Nephron (organoid): ENCODE results near the gene ARMC8.

Experiments
- H3K27ac Mint-ChIP-seq, 3 experiments: 2 replicates each; pipeline ENCODE4 v1.8.0; 2020; ENCODE audit warnings: mixed read lengths in 3 of 3, mild to moderate bottlenecking in 2 of 3, moderate library complexity in 1 of 3
- H3K27me3 Mint-ChIP-seq: 2 replicates; pipeline ENCODE4 v1.8.0; 2021; ENCODE audit warnings: low read depth, mild to moderate bottlenecking, moderate library complexity, mixed read lengths
- H3K36me3 Mint-ChIP-seq: 2 replicates; pipeline ENCODE4 v1.8.0; 2020; ENCODE audit warnings: low read depth, mixed read lengths
- H3K4me1 Mint-ChIP-seq: 2 replicates; pipeline ENCODE4 v1.8.0; 2020; ENCODE audit warnings: mixed read lengths
- H3K4me3 Mint-ChIP-seq, 3 experiments: 2 replicates each; pipeline ENCODE4 v1.8.0; 2020; ENCODE audit warnings: mild to moderate bottlenecking in 3 of 3, mixed read lengths in 3 of 3, moderate library complexity in 2 of 3
- H3K9me3 Mint-ChIP-seq: 2 replicates; pipeline ENCODE4 v1.8.0; 2020; ENCODE audit warnings: mixed read lengths
- CTCF ChIP-seq, 3 experiments: fragments of 200-600 bp; sonication (generic); IDR thresholded peaks; one replicate each; pipeline ENCODE4 v1.5.0; 2021; ENCODE audit warnings: antibody characterized with exemption in 3 of 3; ENCODE audit not compliant: unreplicated experiment in 3 of 3

ARMC8 gene

GRCh38 chr3:138222942-138223287 lies 35.8 kb downstream of the ARMC8 start:
- Mint-ChIP-seq H3K27ac (no peak overlapping the region), H3K27me3 (no peaks in the 10 kb centered on the region), H3K4me3 (no peak overlapping the region), H3K36me3 (peaks cover 49% of the 10 kb centered on the region), H3K4me1 (no peaks in the 10 kb centered on the region), H3K9me3 (no peaks in the 10 kb centered on the region)
- no peak for TF ChIP-seq CTCF (IDR thresholded peaks at IDR 0.05; ENCODE audit: unreplicated experiment in 3 of 3)

- no peak overlapping the region for H3K27ac Mint-ChIP-seq
- no peak overlapping the region for H3K4me3 Mint-ChIP-seq
- H3K36me3 Mint-ChIP-seq, result peaks cover 82% of the 10 kb centered on the region
- no peaks in the 10 kb centered on the region for H3K9me3 Mint-ChIP-seq
- no peak for TF ChIP-seq CTCF (IDR thresholded peaks at IDR 0.05; ENCODE audit: unreplicated experiment in 3 of 3)
- H3K4me1 Mint-ChIP-seq, result no peaks in the 10 kb centered on the region
- H3K27me3 Mint-ChIP-seq, result no peaks in the 10 kb centered on the region
Measured at GRCh38 chr3:138227650-138228049, 40.5 kb downstream of the ARMC8 start.

GRCh38 chr3:138230525-138230924 lies 43.4 kb downstream of the ARMC8 start:
- no peaks in the 10 kb centered on the region for H3K27me3 Mint-ChIP-seq
- H3K27ac Mint-ChIP-seq, result no peak overlapping the region
- H3K4me3 Mint-ChIP-seq, result no peak overlapping the region
- TF ChIP-seq CTCF (IDR thresholded peaks at IDR 0.05; ENCODE audit: unreplicated experiment in 3 of 3), result no peak
- no peaks in the 10 kb centered on the region for H3K9me3 Mint-ChIP-seq
- peaks cover 68% of the 10 kb centered on the region for H3K36me3 Mint-ChIP-seq
- no peaks in the 10 kb centered on the region for H3K4me1 Mint-ChIP-seq

- H3K36me3 Mint-ChIP-seq, result peaks cover 59% of the 10 kb centered on the region
- H3K27ac Mint-ChIP-seq, result no peak overlapping the region
- no peaks in the 10 kb centered on the region for H3K9me3 Mint-ChIP-seq
- H3K27me3 Mint-ChIP-seq, result no peaks in the 10 kb centered on the region
- H3K4me3 Mint-ChIP-seq, result no peak overlapping the region
- no peaks in the 10 kb centered on the region for H3K4me1 Mint-ChIP-seq
- TF ChIP-seq CTCF (IDR thresholded peaks at IDR 0.05; ENCODE audit: unreplicated experiment in 3 of 3), result no peak
Measured at GRCh38 chr3:138232705-138233364, 45.7 kb downstream of the ARMC8 start.

- no peak overlapping the region for H3K27ac Mint-ChIP-seq
- H3K27me3 Mint-ChIP-seq, result no peaks in the 10 kb centered on the region
- H3K4me1 Mint-ChIP-seq, result no peaks in the 10 kb centered on the region
- H3K4me3 Mint-ChIP-seq, result no peak overlapping the region
- TF ChIP-seq CTCF (IDR thresholded peaks at IDR 0.05; ENCODE audit: unreplicated experiment in 3 of 3), result no peak
- H3K9me3 Mint-ChIP-seq, result no peaks in the 10 kb centered on the region
- peaks cover 43% of the 10 kb centered on the region for H3K36me3 Mint-ChIP-seq
Measured at GRCh38 chr3:138234401-138235179, 47.5 kb downstream of the ARMC8 start.

GRCh38 chr3:138238711-138239110 lies 51.6 kb downstream of the ARMC8 start:
- H3K4me3 Mint-ChIP-seq, result no peak overlapping the region
- H3K36me3 Mint-ChIP-seq, result peaks cover 38% of the 10 kb centered on the region
- no peaks in the 10 kb centered on the region for H3K27me3 Mint-ChIP-seq
- no peak overlapping the region for H3K27ac Mint-ChIP-seq
- H3K9me3 Mint-ChIP-seq, result no peaks in the 10 kb centered on the region
- H3K4me1 Mint-ChIP-seq, result no peaks in the 10 kb centered on the region
- no peak for TF ChIP-seq CTCF (IDR thresholded peaks at IDR 0.05; ENCODE audit: unreplicated experiment in 3 of 3)
